Right ventricle myocardium inferior (tissue), 1 donor: Measurements from ENCODE around the gene LRRC72. TPM values are rescaled to one million over a fixed set of nuclear protein-coding genes. Genes with fewer than 3 reads are reported as not detected.
"Not testable (repeated sequence)": the region's sequence is repeated elsewhere in the genome, so short reads cannot be mapped to it uniquely, and the experiment has no call there.

Experiments
- ATAC-seq: fragments of 200-7000 bp; cut with Tn5 transposase; one replicate; pipeline ENCODE4 v1.9.1; 2020; ENCODE audit warnings: mild to moderate bottlenecking, moderate library complexity
- DNase-seq: peaks from one replicate; pipeline ENCODE4 v3.0.0; 2021; ENCODE audit errors: missing footprints
- intact Hi-C: fragments of 100-400 bp; cut with DNase I; formaldehyde crosslinking; loops from one replicate; pipeline ENCODE4 v1.11.0; 2022
- total RNA-seq: library from RNA; stranded (reverse); fragmentation: NEBNext Ultra II Directional; extraction: Animal tissue kit (Norgen Biotek cat#: 25700); gene quantifications from one replicate; pipeline ENCODE4 v1.2.1, GENCODE V29; 2021
- donor health status: DM: no; HTN: yes; CAD: no; lungs with severe emphysema.

Gene LRRC72
- total RNA-seq, 1 donor from 2014 or later = not detected

DNA sequence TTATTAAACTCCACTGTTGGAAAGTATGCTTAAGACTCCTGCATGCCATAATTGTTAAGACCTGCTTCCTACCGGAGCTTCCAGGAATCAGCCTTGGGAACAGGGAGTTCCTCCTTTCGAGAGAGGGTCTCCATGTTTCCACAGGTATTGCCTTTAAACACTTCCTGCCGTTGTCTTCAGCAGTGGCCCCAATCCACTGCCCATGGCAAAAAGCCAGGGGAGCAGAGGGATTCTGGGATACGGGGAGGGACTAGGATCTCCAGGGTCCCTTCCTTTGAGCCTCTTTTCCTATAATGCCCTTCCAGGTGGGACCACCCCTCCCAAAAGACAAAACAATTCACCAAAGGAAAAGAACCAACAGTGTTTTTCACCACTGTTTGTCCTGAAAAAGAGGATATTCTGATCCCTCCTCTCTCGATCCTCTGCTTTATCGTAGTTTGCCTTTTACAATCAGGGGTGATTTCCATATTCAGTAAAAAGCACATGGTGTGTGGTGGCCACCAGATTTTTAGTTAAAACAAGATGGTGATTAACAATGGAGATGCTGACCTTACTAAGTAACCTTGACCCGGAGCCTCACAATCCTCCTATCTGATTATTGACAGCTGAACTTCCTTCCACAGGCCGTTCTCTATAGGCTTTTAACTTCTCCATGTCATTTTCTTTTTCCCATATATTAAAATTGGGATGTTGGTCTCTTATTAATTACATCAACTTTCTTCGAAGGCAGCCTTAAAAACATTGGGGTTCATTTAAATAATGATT is 36.0 kb downstream of the LRRC72 start:
- intact Hi-C loops = loop anchor here (10.0 kb wide), 1 partner anchor 258 kb away; no protein-coding TSS in a partner anchor
- DNase-seq (no peak), ATAC-seq (no peak)

DNA sequence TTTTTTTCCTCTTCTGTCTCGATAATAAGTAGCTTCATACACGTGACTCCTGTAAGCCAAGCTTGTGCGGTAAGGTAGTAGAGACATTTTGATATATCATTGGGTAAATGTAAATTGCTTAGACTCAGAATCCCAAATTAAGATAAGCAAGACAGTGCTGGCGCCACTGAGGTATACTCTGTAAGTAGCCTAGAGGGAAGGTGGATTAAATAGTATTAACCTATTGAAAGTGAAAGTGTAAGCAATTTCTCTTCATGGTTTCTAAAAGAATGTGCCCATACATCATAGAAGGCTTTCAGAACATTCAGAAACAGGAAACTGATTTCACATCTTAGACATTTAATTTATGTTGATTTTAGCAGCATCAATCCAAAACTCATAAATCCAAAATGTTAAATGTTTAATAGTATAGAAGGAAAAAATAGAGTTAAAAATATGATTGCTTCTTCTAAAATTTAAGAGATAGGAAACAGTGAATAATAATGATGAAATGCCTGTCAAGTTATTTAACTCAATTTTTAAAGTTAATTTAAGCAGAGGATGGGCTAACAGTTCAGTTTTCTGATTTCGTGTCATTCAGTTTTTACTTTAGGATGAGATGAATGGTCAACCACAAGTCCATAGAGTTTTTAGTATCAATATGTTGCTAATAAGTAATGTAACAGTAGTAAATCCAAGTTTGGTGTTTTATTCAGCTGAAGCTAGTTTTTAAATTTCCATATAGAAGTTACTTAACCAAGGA is 36.8 kb downstream of the LRRC72 start:
- ATAC-seq = no peak
- intact Hi-C loops = loop anchor here (2.0 to 10.0 kb wide), 4 partner anchors 131 to 485 kb away; no protein-coding TSS in a partner anchor
- no peak for DNase-seq

DNA sequence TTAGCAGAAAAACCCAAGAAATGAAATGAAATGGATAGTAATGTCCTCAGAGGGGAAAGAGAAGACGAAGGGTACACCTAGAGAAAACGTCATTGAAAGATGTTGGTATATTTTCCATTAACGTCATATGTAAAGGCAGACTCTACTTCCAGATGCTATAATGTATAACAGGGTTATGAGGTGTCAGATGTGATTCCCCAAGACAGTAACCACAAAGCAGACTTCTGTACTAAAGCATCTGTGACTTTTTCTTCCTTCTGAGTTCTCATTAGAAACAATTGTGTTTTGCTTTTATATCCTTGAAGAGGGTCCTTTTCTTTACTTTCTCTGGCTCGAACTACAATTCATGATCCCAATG is 37.4 kb downstream of the LRRC72 start:
- ATAC-seq (no peak), DNase-seq (no peak)
- intact Hi-C loops = loop anchor here (2.0 to 10.0 kb wide), 4 partner anchors 131 to 485 kb away; no protein-coding TSS in a partner anchor

DNA sequence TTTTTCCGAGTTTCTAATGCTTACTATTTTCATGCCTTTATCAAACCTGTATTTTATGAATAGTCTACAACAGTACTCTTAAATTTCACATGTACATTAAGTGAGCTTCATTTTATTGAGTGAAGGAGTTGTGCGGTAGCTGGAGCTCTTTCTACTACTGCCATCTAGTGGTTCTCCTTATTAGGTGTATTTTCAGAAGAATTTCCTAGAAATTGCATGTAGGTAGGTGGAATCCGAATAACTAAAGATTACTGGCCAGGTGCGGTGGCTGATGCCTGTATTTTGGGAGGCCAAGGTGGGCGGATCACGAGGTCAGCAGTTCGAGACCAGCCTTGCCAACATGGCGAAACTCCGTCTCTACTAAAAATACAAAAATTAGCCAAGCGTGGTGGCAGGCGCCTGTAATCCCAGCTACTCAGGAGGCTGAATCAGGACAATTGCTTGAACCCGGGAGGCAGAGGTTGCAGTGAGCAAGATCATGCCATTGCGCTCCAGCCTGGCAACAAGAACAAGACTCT is 38.3 kb downstream of the LRRC72 start:
- intact Hi-C loops = loop anchor here (2.0 to 10.0 kb wide), 4 partner anchors 132 to 486 kb away; no protein-coding TSS in a partner anchor
- no peak for ATAC-seq
- DNase-seq = no peak

DNA sequence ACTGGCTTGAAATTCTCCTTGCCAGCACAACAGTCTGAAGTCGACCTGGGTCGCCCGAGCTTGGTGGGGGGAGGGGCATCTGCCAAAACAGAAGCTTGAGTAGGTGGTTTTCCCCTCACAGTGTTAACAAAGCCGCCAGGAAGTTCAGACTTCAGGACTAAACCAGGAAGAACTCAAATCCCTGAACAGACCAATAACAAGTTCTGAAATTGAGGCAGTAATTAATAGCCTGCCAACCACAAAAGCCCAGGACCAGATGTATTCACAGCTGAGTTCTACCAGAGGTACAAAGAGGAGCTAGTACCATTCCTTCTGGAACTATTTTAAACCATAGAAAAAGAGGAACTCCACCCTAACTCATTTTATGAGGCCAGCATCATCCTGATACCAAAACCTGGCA is 45.3 kb downstream of the LRRC72 start:
- no peak for ATAC-seq
- intact Hi-C loops = no loop called here
- peak; percentile 50 for DNase-seq

DNA sequence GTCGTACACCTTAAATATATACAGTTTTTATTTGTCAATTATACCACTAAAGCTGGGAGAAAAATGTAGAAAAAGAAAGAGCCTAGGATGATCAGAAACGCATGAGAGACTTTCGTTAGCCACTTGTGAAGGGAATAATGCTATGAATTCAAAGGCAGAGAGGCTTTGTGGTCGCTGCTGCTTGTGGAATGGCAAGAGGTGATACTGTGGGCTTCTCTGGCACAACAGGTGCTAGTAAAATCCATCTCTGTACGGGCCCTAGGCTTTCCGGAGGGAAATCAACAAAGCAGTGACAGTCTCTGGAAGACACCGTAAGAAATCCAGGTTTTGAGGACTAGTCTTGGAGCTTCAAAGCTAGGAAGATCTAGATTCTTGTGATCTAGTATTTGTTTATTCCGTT is 52.6 kb downstream of the LRRC72 start:
- intact Hi-C loops = no loop called here

DNA sequence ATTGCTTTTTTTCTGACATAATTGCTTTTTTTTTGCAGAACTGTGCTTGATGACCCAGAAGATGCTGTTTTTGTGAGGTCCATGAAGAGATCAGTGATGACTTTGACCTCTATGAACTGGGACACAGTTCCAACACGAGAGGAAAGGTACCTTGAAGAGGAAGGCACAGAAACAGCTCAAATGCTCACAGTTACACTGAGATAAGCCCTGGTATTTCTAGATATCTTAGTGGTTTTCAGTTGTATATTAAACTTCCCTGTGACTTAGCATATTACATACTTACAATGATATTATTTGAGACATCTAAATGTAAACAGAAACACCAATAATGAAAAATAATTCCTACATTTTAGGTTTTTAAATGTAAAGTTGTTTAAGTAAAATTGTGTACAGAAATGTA is 54.7 kb downstream of the LRRC72 start:
- no peak for DNase-seq
- no peak for ATAC-seq
- intact Hi-C loops = no loop called here

More for the DNA sequence above, 52.6 kb downstream of the LRRC72 start:
- ATAC-seq = no peak
- DNase-seq = no peak

DNA sequence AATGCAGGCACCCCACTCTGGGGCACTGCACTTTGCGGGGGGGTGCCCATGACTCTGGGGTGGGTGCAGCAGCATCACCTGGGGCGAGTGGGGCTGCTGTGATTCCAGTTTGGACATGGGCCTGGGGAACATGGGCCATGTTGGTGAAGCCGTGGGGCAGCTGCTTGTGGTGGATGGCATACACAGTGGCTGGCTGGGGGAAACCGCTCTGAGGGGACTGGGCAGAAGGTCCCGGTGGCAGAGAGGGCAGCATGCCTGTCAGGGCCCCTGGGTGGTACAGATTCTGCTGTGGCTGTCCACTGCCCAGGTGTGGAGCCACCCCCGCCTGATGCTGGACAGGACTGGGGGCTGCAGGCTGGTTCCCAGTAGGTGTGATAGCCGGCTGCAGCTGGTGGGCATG is 57.2 kb downstream of the LRRC72 start:
- intact Hi-C loops = no loop called here
- no peak for ATAC-seq

DNA sequence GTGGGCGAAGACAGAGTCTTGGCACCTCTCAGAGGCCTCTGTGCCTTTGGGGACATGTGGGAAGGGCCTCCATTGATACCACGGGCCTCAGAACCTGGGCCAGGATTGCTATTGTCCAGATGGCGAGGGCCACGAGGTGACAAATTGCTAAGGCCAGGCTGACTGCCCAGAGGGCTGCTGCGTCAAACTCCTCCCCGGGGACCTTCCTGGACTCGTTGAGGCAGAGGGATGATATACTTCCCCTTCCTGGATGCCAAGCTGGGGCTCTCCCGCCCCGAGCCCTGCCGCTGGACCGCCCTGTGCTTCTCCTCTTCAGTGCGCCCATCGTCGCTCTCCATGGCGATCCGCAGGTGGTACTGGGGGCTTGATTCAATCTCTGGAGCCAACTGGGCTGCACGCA is 58.9 kb downstream of the LRRC72 start:
- peak; percentile 65 for DNase-seq
- ATAC-seq = peak; percentile 11
- intact Hi-C loops = no loop called here

More for the DNA sequence above, 57.2 kb downstream of the LRRC72 start:
- DNase-seq = no peak

DNA sequence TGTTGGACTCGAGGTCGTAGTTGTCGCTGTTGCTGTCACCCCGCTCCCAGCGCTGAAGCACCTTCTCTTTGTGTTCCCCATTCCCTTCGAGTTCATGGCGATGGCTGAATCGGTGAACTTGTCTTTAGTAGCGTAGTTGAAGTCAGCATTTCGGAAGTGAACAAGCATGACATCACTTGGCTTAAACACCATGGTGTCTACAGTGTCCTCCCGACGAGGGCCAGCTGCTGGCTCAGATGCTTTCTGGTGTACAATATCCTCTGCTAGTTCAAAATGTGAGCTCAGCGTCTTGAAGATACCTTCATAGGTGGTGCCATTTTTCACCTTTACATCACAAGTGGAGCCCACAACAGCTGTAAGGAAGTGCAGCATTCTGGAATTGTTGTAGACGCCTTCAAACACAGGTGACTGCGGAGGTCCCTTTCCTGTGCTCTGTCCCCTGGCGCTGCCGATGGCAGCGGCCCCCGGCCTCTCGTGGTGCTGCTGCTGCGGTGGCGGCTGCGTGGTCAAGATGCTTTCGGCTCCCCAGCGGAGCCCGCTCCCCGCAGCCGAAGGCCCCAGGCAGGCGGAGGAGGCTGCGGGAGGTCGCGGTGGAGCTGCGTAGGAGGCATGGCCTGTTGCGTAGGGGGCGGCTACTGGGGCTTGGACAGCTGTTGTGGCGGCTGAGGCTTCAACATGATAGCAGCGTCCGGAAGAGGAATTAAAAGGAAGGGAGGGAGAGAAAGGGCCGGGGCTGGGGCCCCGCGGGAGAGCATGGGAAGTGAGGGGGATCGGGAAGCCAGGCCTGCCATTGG is 59.7 kb downstream of the LRRC72 start:
- peak; percentile 20 for ATAC-seq
- peak; percentile 61 for DNase-seq
- intact Hi-C loops = no loop called here

DNA sequence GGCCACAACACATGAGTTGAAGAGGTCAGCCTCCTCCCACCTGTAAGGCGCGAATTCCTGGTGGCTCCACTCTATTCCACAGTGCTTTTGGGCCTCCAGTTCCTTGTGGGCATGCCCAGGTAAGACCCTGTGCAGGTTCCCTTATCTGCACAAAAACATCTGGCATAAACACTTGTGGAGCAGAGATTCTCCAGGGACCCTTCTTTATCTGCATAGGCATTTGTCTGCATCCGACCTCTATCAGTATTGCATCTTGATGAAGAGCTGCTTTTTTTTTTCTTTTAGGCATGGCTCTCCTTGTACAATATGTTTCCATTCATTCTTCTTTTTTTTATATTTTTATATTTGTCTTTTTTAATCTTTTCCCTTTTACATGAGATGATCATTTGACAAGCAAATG is 60.5 kb downstream of the LRRC72 start:
- intact Hi-C loops = no loop called here
- ATAC-seq (no peak), DNase-seq (no peak)

DNA sequence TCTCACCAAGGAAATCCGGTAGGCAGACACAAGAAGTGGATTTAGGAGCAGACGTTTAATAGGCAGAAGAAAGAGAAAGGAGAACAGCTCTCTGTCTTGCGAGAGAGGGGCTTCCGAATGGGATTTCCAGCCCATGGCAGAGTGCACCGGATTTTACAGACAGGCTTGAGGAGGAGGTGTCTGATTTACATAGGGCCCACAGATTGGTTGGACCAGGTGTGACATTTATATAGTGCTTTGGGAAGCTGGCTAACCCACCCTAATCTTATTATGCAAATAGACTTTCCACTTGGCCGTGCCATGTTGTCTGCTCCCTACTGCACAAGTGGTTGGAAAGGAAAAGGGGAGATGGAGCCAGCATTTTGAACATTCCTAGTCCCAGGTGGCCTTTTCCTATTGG is 61.2 kb downstream of the LRRC72 start:
- intact Hi-C loops = no loop called here
- ATAC-seq = peak; percentile 74
- no peak for DNase-seq

DNA sequence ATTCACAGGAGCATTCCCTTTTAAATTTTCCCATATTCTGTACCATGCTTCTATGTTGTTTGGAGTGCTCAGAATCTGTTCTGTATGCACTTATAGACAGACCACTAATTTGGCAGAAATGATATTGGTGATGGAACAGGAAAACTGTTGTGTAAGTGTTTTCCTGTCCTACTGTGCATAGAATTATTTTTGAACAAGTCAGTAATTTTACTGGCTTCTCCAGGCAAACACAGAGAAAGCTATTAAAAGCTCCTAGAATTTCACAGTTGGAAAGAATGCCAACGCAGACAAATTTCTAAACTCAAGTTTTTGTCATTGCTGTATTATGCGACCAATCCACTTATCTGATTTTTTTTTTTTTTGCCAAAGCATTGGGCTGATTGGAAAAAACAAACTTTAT is 63.3 kb downstream of the LRRC72 start:
- ATAC-seq (no peak), DNase-seq (no peak)
- intact Hi-C loops = no loop called here

DNA sequence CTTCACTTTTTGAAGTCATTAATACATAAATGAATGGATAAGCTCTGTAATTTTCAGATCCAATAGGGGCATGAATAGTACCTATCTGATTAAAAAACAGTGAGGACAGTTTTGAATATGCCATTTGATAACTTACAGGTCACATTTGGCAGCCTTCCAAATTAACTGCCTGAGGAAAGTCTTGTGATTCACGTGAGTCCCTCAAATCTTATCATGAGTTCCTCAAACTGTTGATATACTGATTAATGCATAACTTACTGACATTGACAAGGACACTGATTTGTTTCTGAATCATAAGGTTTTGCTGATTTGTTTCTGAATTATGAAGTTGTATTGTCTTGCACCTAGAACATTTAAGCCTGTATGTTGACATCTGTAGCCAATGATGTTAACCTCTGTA is 63.8 kb downstream of the LRRC72 start:
- intact Hi-C loops = no loop called here
- DNase-seq = no peak
- no peak for ATAC-seq

DNA sequence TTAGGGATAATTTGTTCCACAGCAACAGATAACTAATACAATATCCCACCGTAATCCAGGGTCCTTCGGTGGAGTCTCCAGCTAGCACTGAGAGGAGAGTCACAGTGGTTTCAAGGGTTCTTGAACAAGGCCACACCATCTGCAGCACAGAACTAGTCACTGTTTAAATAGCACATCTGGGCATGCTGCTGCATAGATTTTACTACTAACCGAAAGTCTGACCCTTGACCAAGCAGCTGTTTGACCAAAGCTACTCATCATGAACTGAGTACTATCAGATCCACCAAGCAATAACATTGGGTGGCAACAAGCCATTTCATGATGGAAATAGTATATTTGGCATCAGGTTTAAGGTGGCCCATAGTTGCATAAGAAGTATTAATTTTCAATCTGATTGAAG is 65.8 kb downstream of the LRRC72 start:
- DNase-seq (no peak), ATAC-seq (no peak)
- intact Hi-C loops = no loop called here

DNA sequence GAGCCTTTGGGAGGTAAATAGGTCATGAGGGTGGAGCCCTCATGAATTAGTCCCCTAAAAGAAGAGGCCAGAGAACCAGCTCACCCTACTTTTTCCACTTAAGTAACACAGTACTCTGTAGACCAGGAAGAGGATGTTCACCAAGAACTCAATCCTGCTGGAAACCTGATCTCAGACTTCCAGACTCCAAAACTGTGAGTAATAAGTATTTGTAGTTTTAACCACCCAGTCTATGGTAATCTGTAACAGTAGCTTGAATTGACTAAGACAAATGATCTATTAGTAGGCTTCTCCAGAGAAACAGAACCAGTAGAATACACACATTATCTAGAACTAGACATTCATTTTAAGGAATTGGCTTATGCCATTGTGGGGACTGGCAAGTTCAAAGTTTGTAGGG is 67.4 kb downstream of the LRRC72 start:
- intact Hi-C loops = no loop called here
- ATAC-seq (no peak), DNase-seq (no peak)

DNA sequence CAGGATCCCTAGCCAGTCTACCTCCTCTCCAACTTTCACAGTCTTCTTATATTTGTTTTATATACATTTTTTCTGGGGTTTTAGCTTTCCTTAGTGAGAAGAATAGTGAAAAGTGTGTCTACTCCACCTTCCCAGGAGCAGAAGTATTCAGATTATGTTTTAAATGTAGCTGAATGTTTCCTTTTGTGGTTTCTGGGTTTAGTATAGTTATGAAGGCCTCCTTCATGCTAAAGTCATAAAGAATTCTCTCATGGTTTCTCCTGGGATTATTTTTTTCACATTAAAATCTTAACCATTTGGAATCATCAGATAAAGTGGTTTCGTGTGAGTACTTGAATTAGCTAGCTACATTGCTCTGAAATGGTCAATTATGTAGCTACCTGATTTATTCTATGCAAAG is 68.1 kb downstream of the LRRC72 start:
- ATAC-seq = no peak

DNA sequence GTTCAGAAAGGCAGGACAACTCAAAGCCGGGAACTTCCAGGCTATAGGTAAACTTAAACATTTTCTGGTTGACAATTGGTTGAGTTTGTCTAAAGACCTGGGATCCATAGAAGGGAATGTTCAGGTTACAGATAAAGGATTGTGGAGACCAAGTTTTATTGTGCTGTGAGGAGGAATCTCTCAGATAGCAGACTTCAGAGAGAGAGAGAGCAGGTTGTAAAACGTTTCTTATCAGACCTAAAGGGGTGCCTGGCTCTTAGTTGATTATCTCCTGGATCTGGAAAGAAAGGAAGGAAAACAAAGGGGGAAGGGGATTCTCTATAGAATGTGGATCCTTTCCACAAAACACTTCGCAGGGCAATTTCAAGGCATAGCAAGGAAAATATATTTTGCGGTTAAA is 69.0 kb downstream of the LRRC72 start:
- ATAC-seq, DNase-seq, intact Hi-C loops: not testable (repeated sequence)

More for the DNA sequence above, 68.1 kb downstream of the LRRC72 start:
- intact Hi-C loops = no loop called here
- no peak for DNase-seq

DNA sequence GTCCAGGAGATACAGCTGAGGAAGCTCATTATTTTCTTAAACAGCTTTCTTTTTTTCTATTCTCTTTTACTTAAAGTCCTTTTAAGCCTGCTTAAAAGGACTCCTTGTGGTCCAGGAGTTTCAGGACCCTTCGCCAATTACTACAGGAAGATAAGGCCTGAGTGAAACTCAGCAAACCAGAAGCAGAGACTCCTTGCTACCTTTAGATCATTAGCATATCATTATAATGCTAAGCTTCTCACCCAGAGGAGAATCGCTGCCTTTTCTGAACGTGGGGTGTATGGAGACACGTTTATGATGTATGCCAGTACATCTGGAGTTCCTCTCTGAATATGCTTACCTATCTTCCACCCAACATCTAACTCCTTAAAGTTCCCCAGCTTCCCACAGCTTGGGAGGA is 71.4 kb downstream of the LRRC72 start:
- intact Hi-C loops = no loop called here
- DNase-seq = no peak
- ATAC-seq = no peak
